ENCODE measurements around the gene MPG.

MPG gene

DNA sequence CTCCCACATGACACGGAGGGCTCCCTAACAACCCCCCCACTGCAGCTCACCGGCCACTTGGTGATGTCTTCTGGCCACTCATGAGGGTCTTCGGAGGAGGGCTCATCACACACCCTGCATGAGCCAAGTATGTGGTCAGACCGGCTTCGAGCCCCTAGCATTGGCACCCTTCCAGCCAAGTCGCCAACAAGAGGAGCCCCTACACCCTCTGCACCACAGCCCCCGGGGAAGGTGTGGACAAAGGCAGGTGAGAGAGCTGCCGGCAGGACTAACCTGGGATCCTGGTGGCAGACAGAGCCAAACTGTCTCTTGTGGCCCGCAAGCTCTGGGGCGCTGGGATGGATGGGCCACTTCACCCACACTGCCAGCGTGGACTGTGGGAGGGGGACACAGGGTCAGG, 17.9 kb upstream of the MPG start:
- no peak overlapping the region for H3K4me3 ChIP-seq (replicated peaks in 1 of 2; ENCODE audit: low read depth in 2 of 2, low read length in 2 of 2)
- TF ChIP-seq, protein P1, sequence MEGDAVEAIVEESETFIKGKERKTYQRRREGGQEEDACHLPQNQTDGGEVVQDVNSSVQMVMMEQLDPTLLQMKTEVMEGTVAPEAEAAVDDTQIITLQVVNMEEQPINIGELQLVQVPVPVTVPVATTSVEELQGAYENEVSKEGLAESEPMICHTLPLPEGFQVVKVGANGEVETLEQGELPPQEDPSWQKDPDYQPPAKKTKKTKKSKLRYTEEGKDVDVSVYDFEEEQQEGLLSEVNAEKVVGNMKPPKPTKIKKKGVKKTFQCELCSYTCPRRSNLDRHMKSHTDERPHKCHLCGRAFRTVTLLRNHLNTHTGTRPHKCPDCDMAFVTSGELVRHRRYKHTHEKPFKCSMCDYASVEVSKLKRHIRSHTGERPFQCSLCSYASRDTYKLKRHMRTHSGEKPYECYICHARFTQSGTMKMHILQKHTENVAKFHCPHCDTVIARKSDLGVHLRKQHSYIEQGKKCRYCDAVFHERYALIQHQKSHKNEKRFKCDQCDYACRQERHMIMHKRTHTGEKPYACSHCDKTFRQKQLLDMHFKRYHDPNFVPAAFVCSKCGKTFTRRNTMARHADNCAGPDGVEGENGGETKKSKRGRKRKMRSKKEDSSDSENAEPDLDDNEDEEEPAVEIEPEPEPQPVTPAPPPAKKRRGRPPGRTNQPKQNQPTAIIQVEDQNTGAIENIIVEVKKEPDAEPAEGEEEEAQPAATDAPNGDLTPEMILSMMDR (IDR thresholded peaks at IDR 0.05; ENCODE audit: low read depth, low read length): no peak
- DNase-seq (ENCODE audit: low read depth in 2 of 2): no peak

DNA sequence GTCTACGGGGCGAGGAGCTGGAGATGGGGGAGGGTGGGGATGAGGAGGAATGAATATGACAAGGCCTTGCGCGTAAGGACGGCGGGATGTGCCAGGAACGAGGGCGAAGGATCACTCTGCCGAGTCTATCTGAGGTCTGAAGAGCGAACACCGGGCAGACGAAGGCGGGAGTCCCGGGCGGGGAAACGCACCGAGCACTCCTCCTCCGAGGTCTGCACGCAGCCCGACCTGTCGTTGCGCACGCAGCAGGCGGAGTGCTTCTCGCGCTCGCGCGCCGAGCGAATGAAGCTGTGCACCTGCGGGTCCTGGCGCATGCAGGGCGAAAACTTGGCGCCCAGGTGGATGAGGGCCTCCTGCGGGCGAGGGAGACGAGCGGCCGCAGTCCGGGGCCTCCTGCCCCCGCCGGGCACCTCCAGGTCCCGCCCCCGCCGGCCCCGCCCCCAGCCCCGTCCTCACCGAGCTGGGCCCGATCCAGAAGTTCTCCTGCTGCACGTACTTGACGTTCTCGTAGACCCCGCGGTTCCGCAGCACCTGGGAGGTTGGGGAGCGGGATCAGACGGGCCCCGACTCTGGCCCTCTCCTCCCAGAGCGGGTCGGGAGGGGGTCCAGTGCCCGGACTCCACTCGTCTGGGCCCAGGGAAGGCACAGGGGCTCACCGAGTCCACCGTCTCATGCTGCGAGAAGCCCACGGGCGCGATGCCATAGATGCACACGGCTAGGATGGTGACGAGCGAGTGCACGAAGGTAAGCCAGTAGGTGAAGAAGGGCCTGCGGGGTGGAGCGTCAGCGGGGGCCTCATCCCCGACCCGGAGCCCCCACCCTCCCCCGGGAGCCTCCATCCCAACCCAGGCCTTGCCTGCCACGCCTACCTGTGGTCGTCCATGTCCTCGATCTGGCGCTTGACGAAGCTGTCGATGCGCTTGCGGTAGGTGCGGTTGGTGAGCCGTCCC, 16.8 kb upstream of the MPG start:
- DNase-seq (ENCODE audit: low read depth in 2 of 2): no peak
- TF ChIP-seq, protein P1 (IDR thresholded peaks at IDR 0.05; ENCODE audit: low read depth, low read length): no peak
- no peak overlapping the region for H3K4me3 ChIP-seq (replicated peaks in 1 of 2; ENCODE audit: low read depth in 2 of 2, low read length in 2 of 2)

DNA sequence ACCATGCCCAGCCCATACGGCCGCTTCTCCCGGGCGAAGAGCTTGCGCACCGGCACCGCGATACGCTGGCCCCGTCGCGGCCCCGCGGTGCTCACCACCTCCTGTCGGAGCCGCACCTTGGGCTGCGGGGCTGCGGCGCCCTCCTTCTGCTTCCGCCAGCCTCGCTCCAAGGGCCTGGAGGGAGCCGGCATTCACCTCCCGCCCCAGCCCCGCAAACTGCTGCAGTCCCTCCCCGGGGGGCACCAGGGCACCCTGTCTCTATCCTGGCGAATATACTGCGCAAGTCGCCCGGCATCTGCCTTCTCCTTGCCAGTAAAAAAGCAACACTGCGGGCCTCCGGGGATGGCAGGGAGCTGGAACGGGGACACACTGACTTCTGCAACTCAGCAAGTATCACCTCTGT, 16.1 kb upstream of the MPG start:
- TF ChIP-seq, protein P1 (IDR thresholded peaks at IDR 0.05; ENCODE audit: low read depth, low read length): no peak
- no peak for DNase-seq (ENCODE audit: low read depth in 2 of 2)
- H3K4me3 ChIP-seq (replicated peaks in 1 of 2; ENCODE audit: low read depth in 2 of 2, low read length in 2 of 2): no peak overlapping the region

DNA sequence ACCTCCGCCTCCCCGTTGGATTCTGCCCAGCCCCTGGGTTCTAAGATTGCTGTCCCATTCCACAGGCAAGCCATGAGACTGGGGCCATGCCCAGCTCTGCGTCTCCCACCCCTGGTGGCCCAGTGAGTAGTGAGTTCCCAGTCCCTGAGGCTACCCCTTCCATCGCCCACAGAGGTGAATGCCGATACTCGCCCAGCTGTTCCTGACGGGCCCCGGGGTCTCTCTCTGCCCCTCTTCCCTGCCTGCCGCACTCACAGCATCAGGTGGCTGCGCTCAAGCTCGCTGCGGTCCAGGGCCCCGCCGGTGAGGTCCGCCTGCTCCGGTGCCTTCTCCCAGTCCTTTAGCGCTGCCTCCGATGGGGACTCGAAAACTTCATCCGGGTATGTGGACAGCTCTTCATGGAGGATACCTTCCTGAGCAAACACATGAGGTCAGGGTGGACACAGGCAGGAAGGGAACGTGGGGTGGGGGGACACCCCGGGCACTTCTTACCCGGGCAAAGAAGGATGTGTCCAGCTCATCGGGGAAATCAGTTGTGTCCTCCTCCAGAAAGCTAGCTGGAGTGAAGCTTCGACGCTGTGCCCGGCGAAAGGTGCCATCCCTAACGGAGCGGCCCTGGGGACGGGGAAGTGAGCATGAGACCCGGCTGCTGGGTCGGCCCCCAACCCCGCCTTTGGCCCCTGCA, 15.6 kb upstream of the MPG start:
- DNase-seq (ENCODE audit: low read depth in 2 of 2): no peak
- TF ChIP-seq, protein P1 (IDR thresholded peaks at IDR 0.05; ENCODE audit: low read depth, low read length): no peak
- H3K4me3 ChIP-seq (replicated peaks in 1 of 2; ENCODE audit: low read depth in 2 of 2, low read length in 2 of 2): no peak overlapping the region

DNA sequence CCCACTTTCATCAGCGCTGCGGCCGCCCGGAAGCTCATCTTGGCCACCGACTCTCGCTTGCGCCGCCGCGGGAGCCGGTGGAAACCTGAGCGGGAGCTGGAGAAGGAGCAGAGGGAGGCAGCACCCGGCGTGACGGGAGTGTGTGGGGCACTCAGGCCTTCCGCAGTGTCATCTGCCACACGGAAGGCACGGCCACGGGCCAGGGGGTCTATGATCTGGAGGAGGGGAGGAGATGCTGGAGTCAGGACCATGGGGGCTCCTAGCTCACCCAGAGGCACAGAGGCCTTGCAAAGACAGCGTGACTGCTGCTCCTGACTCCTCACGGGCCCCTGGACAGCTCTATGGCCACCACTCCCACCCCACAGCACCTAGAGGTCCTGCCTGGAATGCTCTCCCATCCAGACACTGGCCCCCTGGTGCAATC, 15.0 kb upstream of the MPG start:
- DNase-seq (ENCODE audit: low read depth in 2 of 2): no peak
- TF ChIP-seq, protein P1 (IDR thresholded peaks at IDR 0.05; ENCODE audit: low read depth, low read length): no peak

DNA sequence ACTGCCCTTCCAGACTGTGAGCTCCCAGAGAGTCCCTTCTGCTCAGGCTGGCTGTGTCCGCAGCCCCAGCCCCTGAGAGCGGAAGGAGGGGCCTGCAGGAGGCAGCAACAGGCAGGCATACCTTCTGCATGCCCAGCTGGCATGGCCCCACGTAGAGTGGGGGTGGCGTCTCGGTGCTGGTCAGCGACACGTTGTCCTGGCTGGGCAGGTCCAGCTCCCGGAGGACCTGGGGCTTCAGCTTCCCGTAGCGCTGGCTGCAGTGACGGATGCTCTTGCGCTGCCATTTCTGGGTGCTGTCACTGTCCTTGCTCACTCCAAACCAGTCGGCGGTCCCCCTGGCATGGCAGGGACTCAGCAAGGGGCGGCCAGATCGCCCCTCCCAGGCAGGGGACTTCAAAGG, 14.6 kb upstream of the MPG start:
- DNase-seq (ENCODE audit: low read depth in 2 of 2): no peak
- TF ChIP-seq, protein P1 (IDR thresholded peaks at IDR 0.05; ENCODE audit: low read depth, low read length): no peak
- H3K4me3 ChIP-seq (replicated peaks in 1 of 2; ENCODE audit: low read depth in 2 of 2, low read length in 2 of 2): no peak overlapping the region

More for the DNA sequence above, 15.0 kb upstream of the MPG start:
- no peak overlapping the region for H3K4me3 ChIP-seq (replicated peaks in 1 of 2; ENCODE audit: low read depth in 2 of 2, low read length in 2 of 2)

Measured in cardiac fibroblast (primary cell).